IMR-90 (cell line): ENCODE results near the gene TUBGCP2. TPM values are rescaled to one million over a fixed set of nuclear protein-coding genes. Genes with fewer than 3 reads are reported as not detected.

Source experiments
- ATAC-seq: fragments of 200-7000 bp; cut with Tn5 transposase; 2 replicates; pipeline ENCODE4 v1.9.1; 2020; ENCODE audit warnings: low read depth, mild to moderate bottlenecking, moderate library complexity
- BruUV-seq: library from RNA; stranded (reverse); fragments of 400-500 nt; replicated peaks from 2 replicates; lab custom pipeline; 2021; lab: Mats Ljungman, UMichigan
- CTCF ChIA-PET: fragments of 300-600 bp; formaldehyde crosslinking; extraction: SDS; loops from one replicate; lab custom pipeline; 2021; ENCODE audit warnings: antibody characterized with exemption; lab: Yijun Ruan, JAX
- POLR2A ChIA-PET: fragments of 300-600 bp; sonication (Branson Sonifier 250); formaldehyde crosslinking; loops from one replicate; lab custom pipeline; 2022; ENCODE audit warnings: antibody characterized with exemption; ENCODE audit not compliant: unreplicated experiment; lab: Charles Lee
- DNase-seq: peaks from one replicate; pipeline ENCODE4 v3.0.0; 2013
- H2AFZ ChIP-seq: replicated peaks from 2 replicates; pipeline ENCODE3; 2013; ENCODE audit warnings: low read length, mild to moderate bottlenecking; ENCODE audit not compliant: poor library complexity
- H2AK5ac ChIP-seq: 2 replicates; pipeline ENCODE4 v1.6.1; 2013; ENCODE audit warnings: low read depth, low read length, inconsistent platforms
- H2AK9ac ChIP-seq: replicated peaks from 2 replicates; pipeline ENCODE3; 2013; ENCODE audit warnings: mild to moderate bottlenecking, low read depth, low read length, moderate library complexity; ENCODE audit not compliant: poor library complexity
- H2BK120ac ChIP-seq: 2 replicates; pipeline ENCODE4 v1.6.1; 2013; ENCODE audit warnings: low read depth, low read length, inconsistent platforms
- H2BK15ac ChIP-seq: 3 replicates; pipeline ENCODE4 v1.6.1; 2013; ENCODE audit warnings: low read depth, low read length, inconsistent platforms
- H2BK20ac ChIP-seq: 2 replicates; pipeline ENCODE4 v1.6.1; 2013; ENCODE audit warnings: low read depth, mild to moderate bottlenecking, inconsistent platforms, low read length, moderate library complexity
- H2BK5ac ChIP-seq: 2 replicates; pipeline ENCODE4 v1.6.1; 2013; ENCODE audit warnings: mild to moderate bottlenecking, low read depth, low read length, inconsistent platforms; ENCODE audit not compliant: poor library complexity, severe bottlenecking
- H3K14ac ChIP-seq: replicated peaks from 2 replicates; pipeline ENCODE4 v1.6.1; 2013; ENCODE audit warnings: low read depth, low read length, inconsistent platforms
- H3K18ac ChIP-seq: 2 replicates; pipeline ENCODE4 v1.6.1; 2013; ENCODE audit warnings: low read depth, low read length, control low read depth
- H3K23ac ChIP-seq: 2 replicates; pipeline ENCODE4 v1.6.1; 2013; ENCODE audit warnings: low read depth, low read length, inconsistent platforms
- H3K27ac ChIP-seq: 2 replicates; pipeline ENCODE4 v1.5.1; 2013; ENCODE audit warnings: mild to moderate bottlenecking, control low read depth, low read length; ENCODE audit not compliant: insufficient read depth
- H3K27me3 ChIP-seq: 2 replicates; pipeline ENCODE4 v1.6.1; 2013; ENCODE audit warnings: low read length; ENCODE audit not compliant: control insufficient read depth, insufficient read depth
- H3K36me3 ChIP-seq: 2 replicates; pipeline ENCODE4 v1.6.1; 2013; ENCODE audit warnings: low read length, mixed read lengths; ENCODE audit not compliant: control insufficient read depth, insufficient read depth
- H3K4ac ChIP-seq: 2 replicates; pipeline ENCODE4 v1.6.1; 2013; ENCODE audit warnings: low read depth, low read length, inconsistent platforms
- H3K4me1 ChIP-seq: 2 replicates; pipeline ENCODE4 v1.6.1; 2013; ENCODE audit warnings: low read length, mixed read lengths; ENCODE audit not compliant: control insufficient read depth, insufficient read depth
- H3K4me2 ChIP-seq: 2 replicates; pipeline ENCODE4 v1.6.1; 2013; ENCODE audit warnings: low read depth, mild to moderate bottlenecking, control low read depth, low read length, moderate library complexity
- H3K4me3 ChIP-seq: 2 replicates; pipeline ENCODE4 v1.5.1; 2013; ENCODE audit warnings: low read depth, mild to moderate bottlenecking, control low read depth, low read length, moderate library complexity; ENCODE audit not compliant: insufficient read depth
- H3K56ac ChIP-seq: 2 replicates; pipeline ENCODE4 v1.6.1; 2013; ENCODE audit warnings: low read length, inconsistent platforms; ENCODE audit not compliant: insufficient read depth; ENCODE audit errors: extremely low read depth
- H3K79me1 ChIP-seq, 2 experiments: 2 replicates each; pipeline ENCODE4 v1.6.1; 2013; ENCODE audit warnings: low read length in 2 of 2, inconsistent platforms in 1 of 2, low read depth in 1 of 2
- H3K9ac ChIP-seq: 2 replicates; pipeline ENCODE4 v1.6.1; 2013; ENCODE audit warnings: low read depth, low read length, control low read depth
- H3K9me1 ChIP-seq: 2 replicates; pipeline ENCODE4 v1.6.1; 2013; ENCODE audit warnings: low read length, inconsistent platforms; ENCODE audit not compliant: insufficient read depth
- H3K9me3 ChIP-seq: 2 replicates; pipeline ENCODE4 v1.6.1; 2013; ENCODE audit warnings: low read length; ENCODE audit not compliant: control insufficient read depth, insufficient read depth
- H4K20me1 ChIP-seq: 2 replicates; pipeline ENCODE4 v1.6.1; 2013; ENCODE audit warnings: low read length, inconsistent platforms; ENCODE audit not compliant: insufficient read depth
- H4K5ac ChIP-seq: 2 replicates; pipeline ENCODE4 v1.6.1; 2013; ENCODE audit warnings: mild to moderate bottlenecking, low read depth, low read length, control low read depth
- H4K8ac ChIP-seq, 2 experiments: 2 replicates each; pipeline ENCODE4 v1.6.1; 2013; ENCODE audit warnings: low read depth in 2 of 2, low read length in 2 of 2, control low read depth in 1 of 2, inconsistent platforms in 1 of 2
- H4K91ac ChIP-seq: 2 replicates; pipeline ENCODE4 v1.6.1; 2013; ENCODE audit warnings: low read depth, low read length, inconsistent platforms; ENCODE audit not compliant: insufficient read depth
- CTCF ChIP-seq: conservative IDR thresholded peaks from 2 replicates; pipeline ENCODE4 v1.5.1; 2012; ENCODE audit warnings: mild to moderate bottlenecking, low read depth, low read length, improper control_type of control experiment
- RCOR1 ChIP-seq: IDR thresholded peaks from 2 replicates; pipeline ENCODE4 v1.6.1; 2012; ENCODE audit warnings: mild to moderate bottlenecking, low read length, improper control_type of control experiment; ENCODE audit not compliant: insufficient replicate concordance
- WGBS, 2 experiments: methylation state at CpG; one replicate each; pipeline versions ENCODE4 v1.1.5 to v1.1.7; 2013; ENCODE audit warnings: missing lambda C conversion rate in 2 of 2; ENCODE audit not compliant: insufficient read length in 1 of 2; ENCODE audit errors: extremely low coverage in 2 of 2; 5-methylcytosine and 5-hydroxymethylcytosine counted together
- dilution Hi-C: fragments of 300-500 bp; cut with HindIII; formaldehyde crosslinking; loops from one replicate; pipeline ENCODE4 v1.14.3; 2018; ENCODE audit warnings: low sequenced_read_pairs; ENCODE audit not compliant: unreplicated experiment
- in situ Hi-C: fragments of 300-500 bp; cut with MboI; formaldehyde crosslinking; loops from 3 replicates; pipeline ENCODE4 v1.14.3; 2019; ENCODE audit warnings: low sequenced_read_pairs, inconsistent platforms, mixed read lengths
- intact Hi-C: fragments of 100-400 bp; cut with micrococcal nuclease; formaldehyde crosslinking; loops from 2 replicates; pipeline ENCODE4 v1.10.0; 2022
- polyA plus RNA-seq, 3 experiments: library from polyadenylated mRNA; depleted of rRNA; stranded (reverse); fragments of >200 nt; gene quantifications; 2 replicates each; pipeline ENCODE4 v1.2.3, GENCODE V29; 2012; ENCODE audit warnings: low replicate concordance in 1 of 3
- total RNA-seq: library from RNA; depleted of rRNA; stranded (reverse); fragments of >200 nt; gene quantifications from 2 replicates; pipeline ENCODE4 v1.2.3, GENCODE V29; 2012
- TF ChIP-seq, protein P1 (sequence below): fragments of 150-350 bp; IDR thresholded peaks from 2 replicates; pipeline ENCODE4 v1.6.1; 2017; ENCODE audit warnings: mild to moderate bottlenecking, antibody characterized with exemption, low read length, low read depth

TUBGCP2 gene
- total and polyA plus RNA-seq, 2 of the 4 experiments (the other 2 are of a cell fraction), result 48.1 to 72.6 TPM

DNA sequence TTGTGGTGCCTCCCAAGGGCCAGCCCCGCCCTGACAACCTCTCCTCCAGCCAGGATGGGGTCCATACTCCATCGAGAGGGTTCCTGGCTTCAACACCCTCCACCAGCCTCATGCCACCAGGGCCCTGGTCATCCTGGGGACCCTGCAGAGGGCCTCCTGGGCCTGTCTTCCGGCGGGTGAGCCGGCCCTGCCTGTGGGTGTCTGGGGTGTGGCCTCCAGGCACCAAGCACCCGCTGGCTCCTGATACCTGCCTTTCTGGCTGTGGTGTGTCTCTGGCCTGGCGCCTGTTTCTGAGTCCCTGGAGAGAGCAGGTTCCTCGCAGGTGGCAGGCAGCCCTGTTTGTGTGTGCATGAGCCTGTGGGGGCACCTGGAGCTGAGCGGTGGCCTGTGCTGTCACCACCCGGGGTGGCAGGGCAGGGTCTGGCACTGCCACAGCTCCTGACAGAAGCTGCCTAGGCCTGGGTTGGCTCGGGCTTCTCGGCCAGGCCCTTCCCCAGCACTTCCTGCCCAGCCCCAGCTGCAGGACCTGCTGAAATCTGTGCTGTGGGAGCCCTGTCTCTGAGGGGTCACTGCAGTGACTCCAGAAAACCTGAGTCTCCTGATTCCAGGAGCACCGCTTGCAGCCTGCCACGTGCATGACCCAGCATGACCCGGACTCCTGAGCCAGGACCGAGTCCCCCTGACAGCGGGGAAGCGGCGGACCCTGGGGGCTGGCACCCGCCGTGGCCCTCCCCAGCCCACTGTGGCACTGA, 50.4 kb downstream of the TUBGCP2 start:
- H3K4me3 ChIP-seq, result no peak overlapping the region
- peak overlapping the region; percentile 88 for H2BK120ac ChIP-seq
- H3K4me1 ChIP-seq, result peaks cover 21% of the 10 kb centered on the region
- no peak overlapping the region for H3K56ac ChIP-seq
- H3K9ac ChIP-seq, result no peak overlapping the region
- H3K27me3 ChIP-seq, result no peaks in the 10 kb centered on the region
- peak overlapping the region; percentile 89 for H2AFZ ChIP-seq
- TF ChIP-seq, protein P1, sequence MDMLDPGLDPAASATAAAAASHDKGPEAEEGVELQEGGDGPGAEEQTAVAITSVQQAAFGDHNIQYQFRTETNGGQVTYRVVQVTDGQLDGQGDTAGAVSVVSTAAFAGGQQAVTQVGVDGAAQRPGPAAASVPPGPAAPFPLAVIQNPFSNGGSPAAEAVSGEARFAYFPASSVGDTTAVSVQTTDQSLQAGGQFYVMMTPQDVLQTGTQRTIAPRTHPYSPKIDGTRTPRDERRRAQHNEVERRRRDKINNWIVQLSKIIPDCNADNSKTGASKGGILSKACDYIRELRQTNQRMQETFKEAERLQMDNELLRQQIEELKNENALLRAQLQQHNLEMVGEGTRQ, result no peak
- no peak for TF ChIP-seq CTCF
- TF ChIP-seq RCOR1, result no peak
- H3K14ac ChIP-seq, result no peak overlapping the region
- in situ Hi-C loops, result loop anchor here (25.0 kb wide), 1 partner anchor 596 kb away; no protein-coding TSS in a partner anchor
- peaks cover 18% of the 10 kb centered on the region for H3K9me1 ChIP-seq
- peak overlapping the region; percentile 74; the same call in 1 of the 3 replicates for H2BK15ac ChIP-seq
- peak overlapping the region; percentile 25 to 73 for H4K8ac ChIP-seq
- no peaks in the 10 kb centered on the region for H3K36me3 ChIP-seq
- H3K23ac ChIP-seq, result no peak overlapping the region
- ATAC-seq, result no peak
- H2AK9ac ChIP-seq, result peak overlapping the region; percentile 93
- H2BK5ac ChIP-seq, result peak overlapping the region; percentile 80
- H3K9me3 ChIP-seq, result no peaks in the 10 kb centered on the region
- intact Hi-C loops, result loop anchor here (5.0 kb wide), 1 partner anchor 111 kb away; no protein-coding TSS in a partner anchor
- H4K91ac ChIP-seq, result peak overlapping the region; percentile 75
- H3K27ac ChIP-seq, result no peak overlapping the region; the same call in 1 of the 2 replicates
- POLR2A ChIA-PET, result interaction anchor here (0.6 kb wide), 1 partner anchor 19 kb away, joined by 3 read pairs; no protein-coding TSS in a partner anchor
- dilution Hi-C loops, result no loop called here
- H3K79me1 ChIP-seq, result peaks cover 0 to 4% of the 10 kb centered on the region in 2 experiments; a peak in 1 of 4 replicates
- H4K5ac ChIP-seq, result peak overlapping the region; percentile 38; the same call in 1 of the 2 replicates
- no peaks in the 10 kb centered on the region for H4K20me1 ChIP-seq
- CTCF ChIA-PET, result no interaction called here
- H2AK5ac ChIP-seq, result peak overlapping the region; percentile 98
- WGBS, 2 experiments, result 85% methylated on average over 5 of the region's 21 CpGs; no CpG with 5 or more reads in 1 of the 2 experiments
- peak overlapping the region; percentile 80 for H3K4ac ChIP-seq
- H3K4me2 ChIP-seq, result no peak overlapping the region
- DNase-seq, result no peak
- H3K18ac ChIP-seq, result no peak overlapping the region
- no TSS peak for BruUV-seq
- peak overlapping the region; percentile 76 for H2BK20ac ChIP-seq
